ENCODE data around the gene TMEM123.

- no peak for TF ChIP-seq TAF1 (IDR thresholded peaks at IDR 0.05; ENCODE audit: low read depth, low read length)
- TF ChIP-seq POLR2AphosphoS5 (IDR thresholded peaks at IDR 0.05; ENCODE audit: low read depth, low read length) = no peak
- no peak for TF ChIP-seq POLR2A (IDR thresholded peaks at IDR 0.05; ENCODE audit: low read depth, low read length)
- no peak for TF ChIP-seq POU2F2 (IDR thresholded peaks at IDR 0.05; ENCODE audit: low read depth, low read length)
- no peak for TF ChIP-seq SPI1 (IDR thresholded peaks at IDR 0.05; ENCODE audit: low read depth, low read length)
- no peak for TF ChIP-seq PAX5 (IDR thresholded peaks at IDR 0.05; ENCODE audit: insufficient read depth, low read length, severe bottlenecking)
Observed at GRCh38 chr11:102436976-102437375, 15.6 kb downstream of the TMEM123 start.

Data from GM12891 (cell line).